ENCODE data around the gene SCN1B.

The SCN1B gene

GRCh38 chr19:35038623-35039512 is 8.6 kb downstream of the SCN1B start:
- Histone ChIP-seq H3K27ac (ENCODE audit: low read length) (no peak overlapping the region), H3K9me3 (ENCODE audit: control insufficient read depth, insufficient read depth, low read length) (no peaks in the 10 kb centered on the region), H3K36me3 (ENCODE audit: control insufficient read depth, insufficient read depth, low read length) (no peaks in the 10 kb centered on the region; the same call in 1 of the 2 replicates), H3K4me1 (ENCODE audit: control insufficient read depth, insufficient read depth, low read length) (peaks cover 8% of the 10 kb centered on the region; the same call in 1 of the 2 replicates), H3K27me3 (ENCODE audit: control insufficient read depth, insufficient read depth, low read length) (no peaks in the 10 kb centered on the region), H3K4me3 (ENCODE audit: low read length) (no peak overlapping the region)
- no CpG with 5 or more reads among the region's 17 CpGs for WGBS (ENCODE audit: insufficient coverage, insufficient read length)
- DNase-seq (ENCODE audit: low read depth, low spot score): no peak

GRCh38 chr19:35039881-35040825 is 9.9 kb downstream of the SCN1B start:
- peaks cover 8% of the 10 kb centered on the region; the same call in 1 of the 2 replicates for H3K4me1 ChIP-seq (ENCODE audit: control insufficient read depth, insufficient read depth, low read length)
- no peak for DNase-seq (ENCODE audit: low read depth, low spot score)
- H3K27ac ChIP-seq (ENCODE audit: low read length): no peak overlapping the region
- H3K9me3 ChIP-seq (ENCODE audit: control insufficient read depth, insufficient read depth, low read length): no peaks in the 10 kb centered on the region
- WGBS (ENCODE audit: insufficient coverage, insufficient read length): no CpG with 5 or more reads among the region's 39 CpGs
- no peak overlapping the region for H3K4me3 ChIP-seq (ENCODE audit: low read length)
- no peaks in the 10 kb centered on the region for H3K36me3 ChIP-seq (ENCODE audit: control insufficient read depth, insufficient read depth, low read length)
- no peaks in the 10 kb centered on the region for H3K27me3 ChIP-seq (ENCODE audit: control insufficient read depth, insufficient read depth, low read length)

GRCh38 chr19:35040826-35041547 is 10.7 kb downstream of the SCN1B start:
- no peak for DNase-seq (ENCODE audit: low read depth, low spot score)
- no CpG with 5 or more reads among the region's 36 CpGs for WGBS (ENCODE audit: insufficient coverage, insufficient read length)
- Histone ChIP-seq H3K27me3 (ENCODE audit: control insufficient read depth, insufficient read depth, low read length) (no peaks in the 10 kb centered on the region), H3K36me3 (ENCODE audit: control insufficient read depth, insufficient read depth, low read length) (no peaks in the 10 kb centered on the region), H3K27ac (ENCODE audit: low read length) (no peak overlapping the region), H3K4me1 (ENCODE audit: control insufficient read depth, insufficient read depth, low read length) (peaks cover 9% of the 10 kb centered on the region), H3K9me3 (ENCODE audit: control insufficient read depth, insufficient read depth, low read length) (no peaks in the 10 kb centered on the region), H3K4me3 (ENCODE audit: low read length) (no peak overlapping the region; the same call in 1 of the 2 replicates)

- DNase-seq (ENCODE audit: low read depth, low spot score): no peak
- H3K9me3 ChIP-seq (ENCODE audit: control insufficient read depth, insufficient read depth, low read length): no peaks in the 10 kb centered on the region
- H3K4me3 ChIP-seq (ENCODE audit: low read length): peak within 1 kb of the TSS; percentile 13; the same call in 1 of the 2 replicates
- no CpG with 5 or more reads among the region's 19 CpGs for WGBS (ENCODE audit: insufficient coverage, insufficient read length)
- H3K36me3 ChIP-seq (ENCODE audit: control insufficient read depth, insufficient read depth, low read length): no peaks in the 10 kb centered on the region
- H3K4me1 ChIP-seq (ENCODE audit: control insufficient read depth, insufficient read depth, low read length): peaks cover 9% of the 10 kb centered on the region
- H3K27ac ChIP-seq (ENCODE audit: low read length): no peak within 1 kb of the TSS
- no peaks in the 10 kb centered on the region for H3K27me3 ChIP-seq (ENCODE audit: control insufficient read depth, insufficient read depth, low read length)
These were observed 11.3 kb downstream of the SCN1B start, which contains the start of gene HPN for GRCh38 chr19:35041548-35042055. Gene HPN (plus strand): TSS chr19:35041721. CDS start chr19:35042507, 786 bp downstream.

GRCh38 chr19:35042056-35042730 is 11.9 kb downstream of the SCN1B start:
- peaks cover 9% of the 10 kb centered on the region for H3K4me1 ChIP-seq (ENCODE audit: control insufficient read depth, insufficient read depth, low read length)
- no peak overlapping the region for H3K27ac ChIP-seq (ENCODE audit: low read length)
- no CpG with 5 or more reads among the region's 14 CpGs for WGBS (ENCODE audit: insufficient coverage, insufficient read length)
- H3K4me3 ChIP-seq (ENCODE audit: low read length): no peak overlapping the region; the same call in 1 of the 2 replicates
- H3K9me3 ChIP-seq (ENCODE audit: control insufficient read depth, insufficient read depth, low read length): no peaks in the 10 kb centered on the region
- no peaks in the 10 kb centered on the region for H3K27me3 ChIP-seq (ENCODE audit: control insufficient read depth, insufficient read depth, low read length)
- no peaks in the 10 kb centered on the region for H3K36me3 ChIP-seq (ENCODE audit: control insufficient read depth, insufficient read depth, low read length)
- DNase-seq (ENCODE audit: low read depth, low spot score): no peak

- DNase-seq (ENCODE audit: low read depth, low spot score): no peak
- no peaks in the 10 kb centered on the region for H3K27me3 ChIP-seq (ENCODE audit: control insufficient read depth, insufficient read depth, low read length)
- no peak overlapping the region for H3K27ac ChIP-seq (ENCODE audit: low read length)
- peaks cover 9% of the 10 kb centered on the region for H3K4me1 ChIP-seq (ENCODE audit: control insufficient read depth, insufficient read depth, low read length)
- no peak overlapping the region for H3K4me3 ChIP-seq (ENCODE audit: low read length)
- H3K9me3 ChIP-seq (ENCODE audit: control insufficient read depth, insufficient read depth, low read length): no peaks in the 10 kb centered on the region
- no peaks in the 10 kb centered on the region for H3K36me3 ChIP-seq (ENCODE audit: control insufficient read depth, insufficient read depth, low read length)
- WGBS (ENCODE audit: insufficient coverage, insufficient read length): no CpG with 5 or more reads among the region's 14 CpGs
These were observed 12.8 kb downstream of the SCN1B start for GRCh38 chr19:35042954-35043604.

- Histone ChIP-seq H3K27me3 (ENCODE audit: control insufficient read depth, insufficient read depth, low read length) (no peaks in the 10 kb centered on the region), H3K4me1 (ENCODE audit: control insufficient read depth, insufficient read depth, low read length) (peaks cover 8% of the 10 kb centered on the region), H3K36me3 (ENCODE audit: control insufficient read depth, insufficient read depth, low read length) (no peaks in the 10 kb centered on the region), H3K4me3 (ENCODE audit: low read length) (no peak overlapping the region), H3K9me3 (ENCODE audit: control insufficient read depth, insufficient read depth, low read length) (no peaks in the 10 kb centered on the region), H3K27ac (ENCODE audit: low read length) (no peak overlapping the region)
- no peak for DNase-seq (ENCODE audit: low read depth, low spot score)
- WGBS (ENCODE audit: insufficient coverage, insufficient read length): no CpG with 5 or more reads among the region's 14 CpGs
These were observed 13.6 kb downstream of the SCN1B start for GRCh38 chr19:35043906-35044305.

GRCh38 chr19:35044317-35045117 is 14.2 kb downstream of the SCN1B start:
- peaks cover 6% of the 10 kb centered on the region for H3K4me1 ChIP-seq (ENCODE audit: control insufficient read depth, insufficient read depth, low read length)
- H3K4me3 ChIP-seq (ENCODE audit: low read length): no peak overlapping the region
- no peaks in the 10 kb centered on the region for H3K36me3 ChIP-seq (ENCODE audit: control insufficient read depth, insufficient read depth, low read length)
- WGBS (ENCODE audit: insufficient coverage, insufficient read length): no CpG with 5 or more reads among the region's 9 CpGs
- no peak for DNase-seq (ENCODE audit: low read depth, low spot score)
- no peaks in the 10 kb centered on the region for H3K27me3 ChIP-seq (ENCODE audit: control insufficient read depth, insufficient read depth, low read length)
- H3K9me3 ChIP-seq (ENCODE audit: control insufficient read depth, insufficient read depth, low read length): no peaks in the 10 kb centered on the region
- H3K27ac ChIP-seq (ENCODE audit: low read length): no peak overlapping the region
